GM19035 (cell line): ENCODE measurements around the gene AACS.

ENCODE experiments used
- ATAC-seq: cut with Tn5 transposase; IDR thresholded peaks from one replicate; pipeline ENCODE4 v1.9.1; 2021; ENCODE audit not compliant: unreplicated experiment

The AACS gene

DNA sequence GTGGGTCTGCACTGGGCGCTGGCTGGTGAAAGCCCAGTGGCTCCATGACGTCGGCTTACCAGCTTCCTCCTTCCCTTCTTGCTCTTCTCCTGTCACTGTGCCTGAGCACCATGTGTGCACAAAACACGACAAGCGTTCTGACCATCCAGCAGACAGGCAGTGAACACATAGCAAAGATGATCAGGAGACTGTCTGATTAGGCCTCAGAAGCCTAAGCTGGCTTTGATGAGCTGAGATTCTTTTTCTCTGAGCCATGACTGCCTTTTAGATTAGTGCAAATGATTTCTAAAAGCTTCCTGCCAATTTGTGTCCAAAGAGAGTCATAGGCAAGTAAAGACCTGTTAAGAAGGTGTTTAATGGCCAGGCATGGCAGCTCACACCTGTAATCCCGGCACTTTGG is 83.1 kb downstream of the AACS start:
- ATAC-seq, result no peak

DNA sequence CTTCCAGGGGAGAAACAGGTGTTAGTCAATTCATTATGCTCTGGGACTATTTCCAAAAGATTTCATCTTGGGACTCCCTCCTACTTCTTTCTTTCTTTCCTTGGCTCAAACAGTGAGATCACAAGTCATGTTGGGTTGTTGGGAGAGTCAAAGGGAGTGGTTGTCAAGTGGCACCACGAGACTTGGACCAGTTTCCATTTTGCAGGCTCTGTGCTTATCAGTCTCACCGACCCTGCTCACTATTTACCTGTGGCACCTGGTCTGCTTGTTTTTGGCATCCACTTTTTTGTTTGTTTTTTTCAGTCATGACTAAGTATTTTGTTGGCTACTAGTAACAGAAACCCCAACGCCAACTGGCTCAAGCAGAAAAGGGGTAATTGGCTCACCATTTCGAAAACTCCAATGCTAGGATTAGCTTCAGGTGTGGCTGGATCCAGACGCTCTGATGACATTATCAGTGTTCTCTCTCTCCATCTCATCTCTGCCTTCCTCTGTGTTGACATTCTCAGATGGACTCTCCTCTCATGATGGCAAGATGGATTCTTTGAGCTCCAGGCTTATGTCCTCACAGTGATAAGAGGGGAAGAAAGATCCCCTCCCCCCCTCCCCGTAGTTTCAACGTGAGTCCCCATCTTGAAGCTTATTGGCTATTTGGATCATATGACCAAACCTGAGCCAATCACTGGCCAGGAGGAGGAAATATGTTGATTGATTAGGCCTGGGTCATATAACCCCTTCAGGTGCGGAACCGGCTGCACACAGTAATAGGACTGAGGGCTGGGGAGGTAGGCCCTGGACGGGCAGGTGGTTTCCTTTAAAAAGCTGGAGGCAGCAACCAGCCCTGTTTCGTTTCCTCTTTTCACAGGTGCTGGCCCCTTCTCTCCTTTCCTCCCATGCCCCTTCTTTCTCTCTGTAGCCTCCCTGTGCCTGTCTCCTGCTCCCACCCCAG is 84.2 kb downstream of the AACS start:
- ATAC-seq, result peak; percentile 91

- ATAC-seq, result no peak
Measured at GRCh38 chr12:125151284-125151683, 86.0 kb downstream of the AACS start.

GRCh38 chr12:125152463-125152862 is 87.2 kb downstream of the AACS start:
- ATAC-seq, result no peak

- no peak for ATAC-seq
Measured at GRCh38 chr12:125155366-125155765, 90.1 kb downstream of the AACS start.

GRCh38 chr12:125157177-125157576 is 91.9 kb downstream of the AACS start:
- ATAC-seq, result no peak

- no peak for ATAC-seq
Measured at GRCh38 chr12:125159702-125160101, 94.5 kb downstream of the AACS start.

- ATAC-seq, result no peak
Measured at GRCh38 chr12:125160281-125160955, 95.2 kb downstream of the AACS start.

- ATAC-seq, result no peak
Measured at GRCh38 chr12:125161712-125162022, 96.4 kb downstream of the AACS start.

- no peak for ATAC-seq
Measured at GRCh38 chr12:125162489-125163028, 97.3 kb downstream of the AACS start.

GRCh38 chr12:125163148-125163547 is 97.9 kb downstream of the AACS start:
- no peak for ATAC-seq

- no peak for ATAC-seq
Measured at GRCh38 chr12:125164541-125164940, 99.3 kb downstream of the AACS start.

GRCh38 chr12:125166041-125166440 is 100.8 kb downstream of the AACS start:
- no peak for ATAC-seq

DNA sequence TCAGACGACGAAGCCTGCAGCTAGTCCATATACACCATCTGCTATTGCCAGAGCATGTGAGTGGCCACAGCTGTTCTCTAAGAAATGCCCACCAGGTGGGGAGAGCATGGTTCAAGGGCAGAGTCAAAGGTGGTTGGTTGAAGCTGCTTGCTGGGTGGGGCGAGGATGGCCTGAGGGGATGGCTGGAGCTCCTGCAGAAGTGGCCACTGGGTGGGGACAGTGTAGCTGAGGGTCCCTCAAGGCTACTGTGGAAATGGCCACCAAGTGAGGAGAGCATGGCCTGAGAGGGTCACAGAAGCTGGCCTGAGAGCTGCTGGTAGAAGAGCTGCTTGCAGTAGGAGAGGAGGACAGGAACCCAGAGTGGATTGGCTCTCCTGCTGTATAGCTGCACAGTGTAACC is 102.4 kb downstream of the AACS start:
- no peak for ATAC-seq

- ATAC-seq, result no peak
Measured at GRCh38 chr12:125169451-125169850, 104.2 kb downstream of the AACS start.

- ATAC-seq, result no peak
Measured at GRCh38 chr12:125169870-125170269, 104.6 kb downstream of the AACS start.

DNA sequence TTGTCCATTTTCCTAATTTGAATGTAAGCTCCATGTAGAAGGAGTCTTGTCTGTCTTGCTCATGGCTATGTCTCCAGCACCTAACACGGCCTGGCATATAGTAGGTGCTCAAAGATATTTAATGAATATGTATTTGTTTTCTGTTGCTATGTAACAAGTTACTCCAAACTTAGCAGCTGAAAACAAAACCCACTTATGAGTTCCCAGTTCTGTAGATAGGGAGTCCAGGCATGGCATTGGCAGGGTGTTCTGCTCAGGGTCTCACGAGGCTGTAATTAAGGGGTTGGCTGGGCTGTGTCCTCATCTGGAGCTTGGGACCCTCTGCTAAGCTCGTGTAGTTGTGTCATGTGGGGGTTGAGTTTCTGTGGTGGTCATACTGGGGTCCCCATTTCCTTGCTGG is 106.0 kb downstream of the AACS start:
- no peak for ATAC-seq

- ATAC-seq, result no peak
Measured at GRCh38 chr12:125172231-125172850, 107.1 kb downstream of the AACS start.

DNA sequence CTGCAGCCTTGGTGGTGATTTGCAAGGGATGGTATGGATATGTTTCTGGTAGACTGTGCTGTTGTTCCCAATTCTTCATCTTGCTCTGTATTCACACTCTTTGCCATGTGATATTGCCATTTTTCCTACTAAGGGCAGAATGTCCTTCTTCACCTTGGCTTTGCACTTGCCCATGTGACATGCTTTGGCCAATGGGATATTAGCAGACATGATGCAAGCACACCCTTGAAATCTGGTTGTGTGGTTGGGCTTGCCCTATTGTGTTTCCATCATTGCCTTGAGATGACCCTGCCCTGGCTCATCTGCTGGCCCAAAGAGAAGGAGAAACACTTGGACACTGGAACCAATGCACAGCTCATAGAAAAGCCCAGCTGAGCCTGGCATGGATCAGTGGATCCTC is 110.3 kb downstream of the AACS start:
- ATAC-seq, result no peak

GRCh38 chr12:125178222-125178621 is 113.0 kb downstream of the AACS start:
- no peak for ATAC-seq

DNA sequence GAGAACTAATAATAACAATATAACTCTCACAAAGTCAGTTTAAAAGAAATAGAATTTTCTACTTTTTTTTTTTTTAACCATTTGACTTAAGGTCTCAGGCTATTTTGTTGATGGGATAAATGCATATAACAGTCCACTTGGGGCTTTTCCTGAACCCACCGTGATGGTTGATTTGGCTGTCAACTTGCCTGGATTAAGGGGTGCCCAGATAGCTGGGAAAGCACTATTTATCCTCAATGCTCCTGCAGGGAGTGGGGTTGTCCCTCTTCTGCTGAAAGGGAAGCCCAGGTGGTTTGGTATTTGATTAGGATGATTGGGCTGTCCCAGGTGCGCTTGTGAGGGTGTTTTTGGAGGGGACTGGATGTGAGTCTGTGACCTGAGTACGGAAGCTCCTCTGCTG is 114.9 kb downstream of the AACS start:
- no peak for ATAC-seq

GRCh38 chr12:125181107-125181506 is 115.9 kb downstream of the AACS start:
- no peak for ATAC-seq
